Measurements from ENCODE around the gene TMEM168.
"Not testable (repeated sequence)": the region's sequence is repeated elsewhere in the genome, so short reads cannot be mapped to it uniquely, and the experiment has no call there.

Gene TMEM168, protein sequence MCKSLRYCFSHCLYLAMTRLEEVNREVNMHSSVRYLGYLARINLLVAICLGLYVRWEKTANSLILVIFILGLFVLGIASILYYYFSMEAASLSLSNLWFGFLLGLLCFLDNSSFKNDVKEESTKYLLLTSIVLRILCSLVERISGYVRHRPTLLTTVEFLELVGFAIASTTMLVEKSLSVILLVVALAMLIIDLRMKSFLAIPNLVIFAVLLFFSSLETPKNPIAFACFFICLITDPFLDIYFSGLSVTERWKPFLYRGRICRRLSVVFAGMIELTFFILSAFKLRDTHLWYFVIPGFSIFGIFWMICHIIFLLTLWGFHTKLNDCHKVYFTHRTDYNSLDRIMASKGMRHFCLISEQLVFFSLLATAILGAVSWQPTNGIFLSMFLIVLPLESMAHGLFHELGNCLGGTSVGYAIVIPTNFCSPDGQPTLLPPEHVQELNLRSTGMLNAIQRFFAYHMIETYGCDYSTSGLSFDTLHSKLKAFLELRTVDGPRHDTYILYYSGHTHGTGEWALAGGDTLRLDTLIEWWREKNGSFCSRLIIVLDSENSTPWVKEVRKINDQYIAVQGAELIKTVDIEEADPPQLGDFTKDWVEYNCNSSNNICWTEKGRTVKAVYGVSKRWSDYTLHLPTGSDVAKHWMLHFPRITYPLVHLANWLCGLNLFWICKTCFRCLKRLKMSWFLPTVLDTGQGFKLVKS

DNA sequence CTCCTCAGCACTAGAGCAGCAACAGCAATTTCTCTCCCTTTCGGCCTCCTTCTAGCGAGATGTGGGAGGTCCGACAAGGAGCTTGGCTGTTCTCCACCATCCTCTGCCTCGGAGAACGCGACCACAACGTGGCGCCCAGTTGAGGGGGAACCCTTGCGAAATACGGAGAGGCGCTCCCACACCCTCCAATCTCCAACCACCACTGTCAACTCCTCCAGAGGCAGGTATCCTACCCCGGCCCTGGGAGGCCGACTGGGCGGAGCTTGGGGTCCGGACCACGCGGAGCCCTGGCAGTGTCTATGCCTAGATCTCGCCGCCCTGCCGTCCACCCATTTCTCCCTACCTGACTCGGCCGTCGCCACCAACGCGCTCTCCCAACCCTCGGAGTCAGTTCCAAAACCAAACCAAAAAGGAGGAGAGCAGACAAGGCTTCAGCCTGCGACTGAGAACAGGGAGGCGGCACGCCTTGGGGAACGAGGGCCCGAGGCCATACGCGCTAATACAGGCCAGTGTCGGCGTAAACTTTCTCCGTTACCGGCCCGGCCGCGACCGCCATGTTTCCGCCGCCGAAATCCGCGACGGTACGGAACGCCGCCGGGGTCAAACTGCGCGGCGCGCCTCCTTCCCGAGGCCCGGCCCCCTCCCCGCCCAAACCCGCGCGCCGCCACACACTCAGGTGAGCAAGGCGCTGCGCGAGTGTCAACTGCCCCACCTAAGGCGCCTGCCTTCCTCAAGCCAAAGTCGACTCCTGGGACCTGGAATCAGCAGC is at the start of gene TMEM168:
Gene TMEM168 (minus strand): TSS at position 577 of the 769 bp plus-strand sequence. CDS start 5,568 bp downstream, outside the sequence.
- peak; percentile 90 to 92 for DNase-seq

DNA sequence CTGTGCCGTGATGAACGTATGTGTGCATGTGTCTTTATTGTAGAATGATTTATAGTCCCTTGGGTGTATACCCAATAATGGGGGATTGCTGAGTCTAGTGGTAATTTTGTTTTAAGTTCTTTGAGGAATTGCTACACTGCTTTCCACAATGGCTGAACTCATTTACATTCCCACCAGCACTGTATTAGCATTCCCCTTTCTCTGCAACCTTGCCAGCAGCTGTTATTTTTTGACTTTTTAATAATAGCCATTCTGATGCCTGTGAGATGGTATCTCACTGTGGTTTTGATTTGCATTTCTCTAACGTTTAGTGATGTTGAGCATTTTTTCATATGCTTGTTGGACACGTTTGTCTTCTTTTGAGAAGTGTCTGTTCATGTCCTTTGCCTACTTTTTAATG is 45.7 kb upstream of the TMEM168 start:
- not testable (repeated sequence) for DNase-seq

DNA sequence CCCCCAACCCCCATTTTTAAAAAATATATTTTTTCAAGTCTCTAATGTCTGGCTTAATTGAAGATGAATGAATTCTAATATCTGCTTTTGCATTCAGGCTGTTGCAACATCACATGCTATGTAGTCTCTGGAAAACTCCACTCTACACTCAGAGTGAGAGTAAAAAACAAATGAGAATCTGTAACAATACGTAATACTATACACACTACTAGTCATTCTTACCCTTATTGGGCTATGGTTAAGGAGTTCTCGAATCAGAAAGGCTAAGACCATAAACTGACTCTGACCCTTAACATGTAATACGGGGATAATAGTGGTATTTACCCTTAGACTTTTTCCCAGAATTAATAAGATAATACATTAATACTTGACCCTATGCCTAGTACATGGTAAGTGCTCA is 42.9 kb upstream of the TMEM168 start:
- no peak for DNase-seq

DNA sequence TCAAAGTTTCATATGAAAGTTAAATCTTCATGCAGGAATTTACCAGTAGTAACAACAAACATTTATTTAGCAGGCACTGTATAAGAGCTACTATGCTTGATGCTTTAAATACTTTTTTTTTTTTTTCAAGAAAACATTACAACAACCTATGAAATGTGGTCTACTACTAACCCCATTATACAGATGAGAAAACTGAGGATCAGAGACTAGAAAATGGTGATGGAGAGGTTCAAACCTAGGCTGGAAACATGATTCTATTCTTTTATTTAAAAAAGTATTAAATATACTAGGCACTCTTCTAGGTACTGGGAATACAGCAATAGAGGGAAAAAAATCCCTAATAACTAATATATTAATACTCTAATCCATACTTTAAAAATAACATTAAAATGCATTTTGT is 40.6 kb upstream of the TMEM168 start:
- no peak for DNase-seq

DNA sequence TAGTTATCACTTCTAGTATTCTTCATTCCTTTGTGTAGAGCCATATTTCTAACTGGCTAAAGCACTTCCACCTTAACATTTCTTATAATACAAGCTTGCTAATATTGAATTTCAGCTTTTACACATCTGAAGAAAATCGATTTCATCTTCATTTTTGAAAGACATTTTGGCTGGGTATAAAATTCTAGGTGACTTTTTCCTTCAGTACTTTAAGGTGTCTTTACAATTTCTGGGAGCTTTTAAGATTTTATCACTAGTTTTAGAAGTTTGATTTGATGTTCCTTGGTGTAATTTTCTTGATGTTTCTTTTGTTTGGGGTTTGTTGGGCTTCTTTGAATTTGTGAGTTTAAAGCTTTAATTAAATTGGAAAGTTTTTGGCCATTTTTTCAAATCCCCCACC is 38.5 kb upstream of the TMEM168 start:
- DNase-seq = no peak

DNA sequence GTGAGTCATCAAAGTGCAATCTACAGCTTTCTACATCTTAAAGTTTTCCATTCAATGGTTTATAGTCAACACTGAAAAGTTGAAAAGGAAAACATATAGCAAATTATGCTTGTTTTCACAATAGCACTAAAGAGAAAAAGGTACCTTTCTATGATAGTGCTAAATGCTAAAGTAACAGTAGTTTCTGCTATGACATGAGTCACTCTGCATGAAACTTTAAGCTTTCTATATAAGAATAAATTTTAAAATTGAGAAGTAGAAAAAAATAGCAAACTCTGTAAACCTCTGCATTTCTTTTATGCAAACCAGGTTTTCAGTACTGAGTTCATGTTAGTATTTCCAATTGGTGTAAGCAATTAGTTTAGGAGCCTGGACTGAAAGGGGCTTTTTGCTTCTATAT is 31.2 kb upstream of the TMEM168 start:
- no peak for DNase-seq

DNA sequence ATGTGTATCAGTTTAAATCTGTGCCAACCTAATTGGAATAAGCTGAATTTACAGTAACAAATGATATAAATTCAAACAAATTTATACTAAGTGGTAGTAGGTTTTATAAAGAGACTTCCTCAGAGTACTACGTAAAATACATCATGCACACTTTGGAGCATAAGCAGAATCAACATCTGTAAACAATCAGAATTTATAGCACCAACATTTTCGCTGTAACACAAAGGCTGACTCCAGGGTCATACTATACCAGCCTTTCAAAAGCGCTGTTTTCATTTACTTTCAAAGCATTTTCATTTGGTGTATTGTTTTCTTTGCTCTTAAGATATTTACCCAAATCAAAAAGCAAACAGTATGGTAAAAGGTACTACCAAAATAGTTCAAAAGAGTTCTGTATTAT is 29.3 kb upstream of the TMEM168 start:
- no peak for DNase-seq

DNA sequence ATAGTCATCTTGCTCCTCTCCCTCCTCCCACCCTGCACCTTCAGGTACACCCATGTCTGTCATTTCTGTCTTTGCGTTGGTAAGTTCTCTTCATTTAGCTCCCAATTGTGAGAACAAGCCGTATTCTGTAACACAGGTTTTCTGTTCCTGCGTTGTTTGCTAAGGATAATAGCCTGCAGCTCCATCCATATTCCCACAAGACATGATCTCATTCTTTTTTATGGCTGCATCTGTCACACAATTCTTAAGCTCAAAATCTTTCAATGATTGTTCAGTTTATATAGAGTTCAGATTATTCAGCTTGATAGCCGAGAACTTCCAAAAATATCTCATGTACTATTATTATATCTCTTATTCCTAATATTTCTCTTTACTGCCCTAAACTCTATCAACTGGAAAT is 16.0 kb upstream of the TMEM168 start:
- DNase-seq = no peak

DNA sequence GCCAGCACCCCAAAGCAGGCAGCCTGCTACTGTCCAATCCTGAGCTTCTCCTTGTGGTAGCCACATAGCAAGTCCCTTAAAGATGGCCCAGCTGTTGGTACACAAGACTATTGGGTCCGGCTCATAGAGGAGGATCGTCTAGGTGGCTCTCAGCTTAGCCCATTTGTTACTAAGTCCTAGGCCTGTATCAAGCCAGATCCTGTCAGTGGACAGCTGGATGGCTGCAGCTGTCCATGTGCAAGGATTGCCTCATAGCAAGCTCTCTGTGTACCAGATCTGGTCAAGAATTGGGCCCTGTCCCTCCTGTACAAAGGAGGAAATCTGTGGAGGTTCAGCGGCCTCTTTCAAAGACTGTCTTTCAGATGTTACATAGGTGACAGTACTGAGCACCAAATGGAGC is 12.2 kb upstream of the TMEM168 start:
- no peak for DNase-seq

DNA sequence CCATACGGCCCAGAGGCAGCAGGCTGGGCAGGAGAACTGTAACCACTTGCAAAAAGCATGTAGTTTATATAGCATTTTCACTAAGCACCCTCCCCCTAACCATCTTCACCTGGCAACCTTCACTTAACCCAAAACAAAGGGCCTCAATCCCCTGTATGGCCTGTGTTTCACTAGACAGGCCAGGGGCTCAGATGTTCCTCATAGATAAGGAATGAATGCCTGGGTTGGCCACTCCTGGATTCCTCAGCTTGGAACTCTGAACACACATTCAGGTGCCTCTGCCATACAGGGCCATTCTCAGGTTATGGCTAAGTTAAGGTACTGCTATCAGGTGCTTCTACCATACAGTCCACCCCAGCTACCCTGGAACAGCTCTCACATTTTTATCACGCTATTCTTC is 10.3 kb upstream of the TMEM168 start:
- no peak for DNase-seq

DNA sequence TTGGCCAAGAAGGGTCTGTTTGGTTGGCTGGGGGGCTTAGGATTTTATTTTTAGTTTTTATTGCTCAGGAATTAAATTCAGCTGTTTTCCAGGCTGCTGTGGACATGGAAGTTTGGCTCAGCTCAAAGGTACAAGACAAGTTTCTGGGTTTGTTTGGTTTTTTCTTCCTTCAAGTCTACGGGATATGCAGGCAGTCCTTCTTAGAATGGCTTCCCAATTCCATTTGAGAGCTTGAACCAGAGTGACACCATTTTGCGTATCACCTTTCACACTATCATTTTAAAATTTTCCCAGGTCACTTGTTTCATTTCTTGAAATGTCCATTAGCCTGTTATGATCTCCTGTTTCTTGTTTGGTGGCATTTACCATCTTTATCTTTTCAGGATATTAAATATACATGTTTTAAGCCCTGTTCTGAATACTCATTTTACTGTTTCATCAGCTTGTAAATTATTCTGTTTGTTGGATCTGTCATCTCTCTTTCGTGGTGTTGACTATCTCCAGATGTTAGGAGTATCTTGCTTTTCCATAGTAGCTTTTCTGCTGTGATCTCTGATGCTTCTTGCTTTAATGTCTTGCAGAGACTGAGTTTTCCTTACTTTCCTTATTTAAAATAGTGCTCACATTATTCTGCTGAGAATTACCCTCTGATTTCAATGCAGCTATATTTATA is 9.4 kb upstream of the TMEM168 start:
- DNase-seq = no peak

DNA sequence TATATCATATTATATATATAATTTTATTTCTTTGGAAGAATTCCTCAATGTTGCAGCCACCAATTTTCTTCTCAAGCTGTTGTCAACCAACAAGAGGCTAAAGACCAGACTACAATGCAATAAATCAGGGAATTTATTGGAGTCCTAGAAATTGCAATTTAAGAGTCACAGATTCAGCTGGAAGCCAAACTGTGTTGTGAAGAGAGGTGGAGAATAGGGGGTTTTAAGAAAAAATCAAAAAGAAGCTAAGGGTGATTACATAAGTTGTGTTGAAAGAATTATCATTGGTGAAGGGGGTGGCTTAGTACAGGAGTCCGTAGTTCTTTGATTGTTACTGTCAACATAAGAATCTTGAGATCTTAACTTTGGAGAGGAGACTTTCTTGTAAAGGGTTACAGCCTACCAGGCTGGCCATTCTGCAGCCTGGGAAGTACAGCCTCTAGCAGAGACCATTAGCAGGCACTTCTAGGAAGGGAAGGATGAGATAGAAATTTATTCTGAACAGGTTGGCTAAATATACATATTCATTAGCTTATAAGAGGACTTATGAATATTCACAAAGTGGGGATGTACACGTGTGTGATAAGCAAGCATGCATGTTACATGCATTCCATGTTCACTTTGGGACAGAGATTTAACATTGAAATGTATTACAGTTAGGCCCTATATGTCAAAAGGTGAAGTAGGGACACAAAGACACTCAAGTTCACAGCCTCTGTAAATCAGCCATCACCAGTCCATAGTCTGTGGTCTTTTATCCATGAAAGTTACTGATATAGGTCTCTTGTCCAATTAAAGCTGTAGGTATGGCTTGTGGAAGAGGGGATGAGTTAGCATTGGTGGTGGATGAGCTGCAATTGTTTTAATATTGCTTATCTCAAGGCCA is 8.3 kb upstream of the TMEM168 start:
- DNase-seq = no peak

DNA sequence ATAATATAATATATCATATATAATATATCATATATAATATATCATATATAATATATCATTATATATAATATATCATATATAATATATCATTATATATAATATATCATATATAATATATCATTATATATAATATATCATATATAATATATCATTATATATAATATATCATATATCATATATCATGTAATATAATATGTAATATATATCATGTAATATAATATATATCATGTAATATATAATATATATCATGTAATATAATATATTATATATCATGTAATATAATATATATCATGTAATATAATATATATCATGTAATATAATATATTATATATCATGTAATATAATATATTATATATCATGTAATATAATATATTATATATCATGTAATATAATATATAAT is 6.4 kb upstream of the TMEM168 start:
- DNase-seq = not testable (repeated sequence)

DNA sequence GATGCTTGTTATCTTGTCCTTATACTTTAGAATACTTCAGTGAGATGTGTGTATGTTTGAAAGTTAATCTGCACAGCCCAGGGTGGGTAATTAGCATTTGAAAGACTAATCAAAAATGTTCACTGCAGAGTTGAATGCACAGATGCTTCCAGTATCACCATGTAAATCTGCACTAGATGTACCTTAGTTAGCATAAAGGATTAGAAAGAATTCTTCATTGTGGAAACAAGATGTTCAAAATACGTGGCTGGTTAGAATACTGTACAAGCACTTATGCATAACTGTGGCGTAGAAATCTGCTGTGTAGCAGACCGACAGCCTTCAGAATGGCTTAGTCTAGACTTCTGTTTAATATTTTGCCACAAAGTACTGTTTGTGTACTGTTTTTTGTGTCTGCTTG is 2.2 kb upstream of the TMEM168 start:
- no peak for DNase-seq

DNA sequence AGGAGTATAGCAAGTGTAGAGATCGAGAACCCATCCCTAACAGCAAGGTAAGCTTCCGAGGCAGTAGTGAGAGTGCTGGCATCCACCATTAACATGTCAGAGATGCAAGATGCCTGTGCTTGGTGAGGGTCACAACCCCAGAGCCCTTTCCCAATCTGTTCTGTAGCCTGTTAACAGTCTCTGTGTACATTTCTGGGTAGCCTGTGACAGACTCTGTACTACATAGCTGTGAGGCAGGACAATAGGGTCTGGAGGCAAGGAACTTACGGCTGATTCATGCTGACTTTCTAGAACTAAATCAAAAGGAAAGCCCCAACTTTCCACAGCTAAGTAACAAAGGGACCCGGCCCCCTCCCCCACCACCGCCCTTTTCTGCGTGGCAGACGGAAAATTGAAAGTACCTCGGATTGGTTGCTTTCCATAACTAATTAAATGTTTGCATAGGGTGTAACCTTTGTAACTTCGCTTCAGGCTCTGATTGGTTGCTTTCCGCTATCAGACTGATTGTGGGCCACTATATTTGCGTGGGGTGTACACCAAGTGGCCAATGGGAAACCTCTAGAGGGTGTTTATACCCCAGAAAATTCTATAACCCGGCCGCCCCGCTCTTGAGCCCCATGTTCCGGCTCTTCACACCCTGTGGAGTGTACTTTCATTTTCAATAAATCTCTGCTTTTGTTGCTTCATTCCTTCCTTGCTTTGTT is 1.4 kb upstream of the TMEM168 start:
- DNase-seq = no peak

DNA sequence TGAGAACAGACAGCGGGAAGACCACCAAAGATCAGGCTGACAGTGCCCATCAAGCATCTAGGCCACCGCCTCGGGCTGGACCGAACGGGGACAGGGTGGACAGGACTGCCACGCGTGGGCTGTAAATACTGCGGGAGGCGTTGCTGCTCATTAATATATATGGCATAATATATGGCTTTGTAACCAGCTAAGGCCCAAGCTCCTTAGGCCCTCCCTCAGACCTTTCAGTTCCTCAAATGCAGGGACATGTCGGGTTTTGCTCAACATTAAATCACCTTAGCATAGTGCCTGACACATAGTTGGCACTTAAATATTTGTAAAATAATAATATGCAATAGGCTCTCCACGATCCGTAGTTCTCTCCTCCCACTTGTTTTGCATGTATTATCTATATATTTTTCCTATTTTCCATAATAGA is 402 bp upstream of the TMEM168 start:
- DNase-seq = no peak

DNA sequence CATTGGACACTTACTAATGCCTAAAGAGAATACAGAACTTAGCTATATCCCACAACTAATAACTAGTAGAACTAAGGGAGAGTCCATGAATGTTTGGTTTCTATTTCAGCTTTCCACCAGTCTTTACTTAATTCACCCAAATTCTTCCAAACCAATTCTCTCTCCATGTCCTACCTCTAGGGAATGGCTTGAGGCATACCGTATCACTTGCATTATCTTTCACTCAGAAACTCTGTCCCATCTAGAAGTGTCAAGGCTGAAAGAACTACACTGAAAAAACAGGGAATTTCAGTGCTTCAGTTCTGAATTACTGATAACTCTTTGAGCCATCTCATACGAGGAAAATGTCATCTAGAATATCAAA is 758 bp downstream of the TMEM168 start:
- DNase-seq = no peak

DNA sequence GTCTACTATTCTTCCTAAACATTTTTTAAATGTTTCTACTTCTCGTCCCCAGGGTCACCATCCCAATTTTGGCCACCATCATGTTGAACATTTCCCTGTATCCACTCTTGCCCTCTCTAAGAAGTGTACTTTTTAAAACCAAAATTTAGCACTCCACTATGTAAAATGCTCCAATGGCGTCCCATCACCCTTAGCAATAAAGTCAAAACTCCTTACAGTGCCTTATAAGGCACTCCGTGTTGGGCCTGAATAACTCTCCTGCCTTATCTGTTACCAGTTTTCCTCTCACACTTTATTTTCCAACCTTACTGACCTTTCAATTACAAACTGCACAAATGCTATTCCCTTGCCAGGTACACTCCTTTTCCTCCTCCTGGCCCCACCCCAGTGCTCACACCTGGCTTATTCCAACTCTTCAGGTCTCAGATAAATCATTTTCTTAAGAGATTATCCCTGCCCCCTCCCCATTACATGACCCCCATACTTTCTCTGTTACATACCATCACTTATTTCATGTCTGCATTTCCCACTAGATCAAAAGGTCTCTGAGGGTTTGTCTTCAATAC is 1.3 kb downstream of the TMEM168 start:
- no peak for DNase-seq

DNA sequence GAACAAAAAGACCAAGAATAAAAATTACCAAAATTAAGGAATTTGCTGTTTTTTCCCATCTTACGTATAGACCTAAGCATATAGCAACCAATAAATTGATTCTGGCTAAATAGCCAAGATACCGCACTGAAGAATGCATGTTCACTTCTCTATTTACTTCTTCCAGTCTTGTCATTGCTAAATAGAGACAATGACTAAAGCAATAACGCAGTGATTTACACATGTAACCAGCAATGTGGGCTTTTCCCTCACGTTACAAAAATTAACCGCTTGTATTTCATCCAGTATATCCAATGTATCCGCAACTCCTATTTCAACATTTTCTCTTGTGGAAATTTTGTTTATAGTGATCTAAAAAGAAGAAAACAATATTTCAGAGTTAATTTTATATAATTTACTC is 5.6 kb downstream of the TMEM168 start:
- DNase-seq = no peak

DNA sequence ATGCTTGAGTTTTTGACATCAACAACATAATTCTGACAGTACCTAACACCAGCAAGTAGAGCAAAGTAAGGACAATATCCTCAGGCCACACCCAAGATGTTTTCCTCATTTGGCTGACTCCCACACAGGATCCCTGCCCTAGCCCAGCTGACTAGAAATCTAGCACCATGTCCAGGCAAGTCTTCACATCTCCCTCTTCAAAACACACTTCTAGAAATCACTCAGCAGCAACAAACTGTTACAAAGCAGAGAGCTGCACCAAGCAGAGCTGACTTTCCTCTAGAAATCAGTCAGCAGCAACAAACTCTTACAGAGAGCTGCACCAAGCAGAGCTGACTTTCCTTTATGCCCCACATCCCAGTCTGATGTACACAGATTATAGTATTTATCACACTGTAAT is 7.7 kb downstream of the TMEM168 start:
- no peak for DNase-seq

DNA sequence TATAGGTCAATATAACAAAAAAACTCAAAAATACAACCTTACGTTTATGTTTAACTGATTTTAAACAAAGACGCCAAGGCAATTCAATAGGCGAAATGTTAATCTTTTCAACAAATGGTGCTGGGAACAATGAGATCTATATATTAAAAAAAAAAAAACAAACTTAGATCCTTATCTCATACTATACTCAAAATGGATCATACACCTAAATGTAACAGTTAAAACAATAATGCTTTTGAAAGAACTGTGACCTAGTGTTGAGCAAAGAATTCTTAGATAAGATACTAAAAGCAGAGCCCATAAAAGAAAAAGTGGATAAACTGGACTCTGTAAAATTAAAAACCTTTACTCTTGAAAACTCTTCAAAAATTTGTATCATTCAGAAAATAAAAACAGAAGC is 8.6 kb downstream of the TMEM168 start:
- DNase-seq = no peak

Measured in activated T-cell treated with anti-CD3 and anti-CD28 coated beads, Interleukin-2, amount 50 U/mL, for 48 hours (primary cell).